Osteocyte (in vitro differentiated cells): ENCODE results near the gene AMPD2. TPM values are rescaled to one million over a fixed set of nuclear protein-coding genes. Genes with fewer than 3 reads are reported as not detected.
A peak's percentile ranks its signal among the peaks of the same experiment; 100 is the strongest.

ENCODE experiments used
- DNase-seq: peaks from one replicate; pipeline ENCODE4 v3.0.0; 2021; ENCODE audit warnings: mixed read lengths; ENCODE audit not compliant: unreplicated experiment; ENCODE audit errors: extremely low spot score
- H3K27ac Mint-ChIP-seq: one replicate; pipeline ENCODE4 v1.8.0; 2021; ENCODE audit warnings: mild to moderate bottlenecking, mixed read lengths; ENCODE audit not compliant: unreplicated experiment
- H3K27me3 Mint-ChIP-seq: one replicate; pipeline ENCODE4 v1.8.0; 2021; ENCODE audit warnings: mixed read lengths; ENCODE audit not compliant: unreplicated experiment
- H3K36me3 Mint-ChIP-seq: one replicate; pipeline ENCODE4 v1.8.0; 2021; ENCODE audit warnings: mixed read lengths; ENCODE audit not compliant: unreplicated experiment
- H3K4me1 Mint-ChIP-seq: one replicate; pipeline ENCODE4 v1.8.0; 2021; ENCODE audit warnings: mixed read lengths; ENCODE audit not compliant: unreplicated experiment
- H3K4me3 Mint-ChIP-seq: one replicate; pipeline ENCODE4 v1.8.0; 2021; ENCODE audit warnings: mild to moderate bottlenecking, moderate library complexity, mixed read lengths; ENCODE audit not compliant: unreplicated experiment
- H3K9me3 Mint-ChIP-seq: one replicate; pipeline ENCODE4 v1.8.0; 2021; ENCODE audit warnings: mixed read lengths; ENCODE audit not compliant: unreplicated experiment
- CTCF ChIP-seq: fragments of 200-600 bp; sonication (generic); IDR thresholded peaks from 2 replicates; pipeline ENCODE4 v1.5.0; 2021; ENCODE audit warnings: antibody characterized with exemption, mild to moderate bottlenecking, moderate library complexity
- total RNA-seq: library from RNA; stranded (reverse); gene quantifications from 2 replicates; pipeline ENCODE4 v1.2.1, GENCODE V29; 2021

AMPD2 gene
- total RNA-seq, 1 donor from 2014 or later = 64.0 TPM

DNA sequence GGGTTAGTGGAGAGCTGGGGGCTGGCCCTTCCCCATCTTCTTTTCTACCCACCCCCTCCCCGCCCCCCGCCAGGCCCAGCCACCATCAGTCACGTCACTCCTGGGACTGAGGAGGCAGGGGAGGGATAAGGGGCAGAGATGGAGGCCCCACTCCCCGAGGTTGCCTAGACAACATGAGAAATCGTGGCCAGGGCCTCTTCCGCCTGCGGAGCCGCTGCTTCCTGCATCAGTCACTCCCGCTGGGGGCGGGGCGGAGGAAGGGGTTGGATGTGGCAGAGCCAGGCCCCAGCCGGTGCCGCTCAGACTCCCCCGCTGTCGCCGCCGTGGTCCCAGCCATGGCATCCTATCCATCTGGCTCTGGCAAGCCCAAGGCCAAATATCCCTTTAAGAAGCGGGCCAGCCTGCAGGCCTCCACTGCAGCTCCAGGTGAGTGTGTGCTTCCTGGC, 1.2 kb downstream of the AMPD2 start:
- Mint-ChIP-seq H3K4me1 (peaks cover 48% of the 10 kb centered on the region), H3K27ac (peak overlapping the region; percentile 97), H3K27me3 (no peaks in the 10 kb centered on the region)

GRCh38 chr1:109621379-109622136, 1.9 kb downstream of the AMPD2 start:
- no peak for TF ChIP-seq CTCF
- H3K4me3 Mint-ChIP-seq = peak overlapping the region; percentile 95
- H3K27ac Mint-ChIP-seq = peak overlapping the region; percentile 58
- H3K27me3 Mint-ChIP-seq = no peaks in the 10 kb centered on the region
- no peaks in the 10 kb centered on the region for H3K9me3 Mint-ChIP-seq
- H3K4me1 Mint-ChIP-seq = peaks cover 48% of the 10 kb centered on the region
- DNase-seq = peak; percentile 67
- H3K36me3 Mint-ChIP-seq = peaks cover 7% of the 10 kb centered on the region

More for the DNA sequence above, 1.2 kb downstream of the AMPD2 start:
- peaks cover 1% of the 10 kb centered on the region for H3K36me3 Mint-ChIP-seq
- peak; percentile 95 for DNase-seq
- H3K9me3 Mint-ChIP-seq = no peaks in the 10 kb centered on the region
- H3K4me3 Mint-ChIP-seq = peak overlapping the region; percentile 95
- no peak for TF ChIP-seq CTCF

GRCh38 chr1:109622137-109622892, 2.7 kb downstream of the AMPD2 start:
- DNase-seq = peak; percentile 69
- peak overlapping the region; percentile 58 for H3K27ac Mint-ChIP-seq
- no peaks in the 10 kb centered on the region for H3K9me3 Mint-ChIP-seq
- TF ChIP-seq CTCF = no peak
- peaks cover 46% of the 10 kb centered on the region for H3K4me1 Mint-ChIP-seq
- no peaks in the 10 kb centered on the region for H3K27me3 Mint-ChIP-seq
- H3K4me3 Mint-ChIP-seq = peak overlapping the region; percentile 95
- peaks cover 8% of the 10 kb centered on the region for H3K36me3 Mint-ChIP-seq

- DNase-seq = peak; percentile 64
- no peaks in the 10 kb centered on the region for H3K27me3 Mint-ChIP-seq
- H3K4me3 Mint-ChIP-seq = no peak overlapping the region
- peaks cover 14% of the 10 kb centered on the region for H3K36me3 Mint-ChIP-seq
- peak overlapping the region; percentile 1 for H3K27ac Mint-ChIP-seq
- H3K4me1 Mint-ChIP-seq = peaks cover 45% of the 10 kb centered on the region
- no peak for TF ChIP-seq CTCF
- H3K9me3 Mint-ChIP-seq = no peaks in the 10 kb centered on the region
Observed at GRCh38 chr1:109622895-109623294, 3.3 kb downstream of the AMPD2 start.

DNA sequence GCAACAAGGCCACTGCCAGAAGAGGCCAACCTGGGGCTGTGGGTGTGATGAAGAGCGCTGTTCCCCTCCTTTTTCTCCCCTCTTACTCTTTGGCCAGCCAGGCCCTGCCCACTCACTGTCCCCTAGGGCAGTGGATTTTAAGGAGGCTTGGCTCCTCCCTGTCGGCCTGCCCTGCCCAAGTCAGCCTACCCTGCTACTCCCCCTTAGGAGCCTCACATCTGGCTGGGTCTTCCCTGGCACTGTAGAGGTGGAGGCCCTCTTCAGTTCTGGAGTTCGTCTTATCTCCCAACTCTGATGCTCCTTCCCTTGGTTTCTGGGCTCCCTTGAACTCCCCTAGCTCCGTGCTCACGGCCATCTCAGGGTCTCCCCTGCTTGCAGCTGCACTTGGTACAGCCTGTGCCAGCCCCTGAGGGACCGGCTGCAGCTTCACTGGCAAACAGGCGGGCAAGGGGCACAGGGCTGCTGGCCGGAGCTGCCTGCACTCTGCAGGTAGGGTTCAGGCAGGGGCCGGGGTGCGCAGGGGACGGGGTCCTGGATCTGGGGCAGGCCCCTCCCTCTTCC, 4.0 kb downstream of the AMPD2 start:
- no peak for TF ChIP-seq CTCF
- Mint-ChIP-seq H3K4me1 (peaks cover 42% of the 10 kb centered on the region), H3K27me3 (no peaks in the 10 kb centered on the region), H3K9me3 (no peaks in the 10 kb centered on the region), H3K36me3 (peaks cover 18% of the 10 kb centered on the region), H3K4me3 (no peak overlapping the region), H3K27ac (no peak overlapping the region)
- peak; percentile 84 for DNase-seq
